Esophagus squamous epithelium (tissue), 5 donors: Measurements from ENCODE around the gene NDUFAF4. TPM values are rescaled to one million over a fixed set of nuclear protein-coding genes. Genes with fewer than 3 reads are reported as not detected.

Experiments
- DNase-seq: peaks from one replicate; lab custom pipeline; 2025; lab: John Stamatoyannopoulos, UW
- H3K27ac ChIP-seq, 4 donors: fragments of 200-600 bp; sonication (generic); one replicate each; pipeline ENCODE4 v1.5.1; 2016 to 2019; ENCODE audit warnings: mild to moderate bottlenecking in 1 of 4
- H3K27me3 ChIP-seq, 4 donors: fragments of 200-600 bp; sonication (generic); 1 replicate in 3 of 4; 2 replicates in 1 of 4; pipeline versions ENCODE4 v1.5.1 to v1.6.0; 2017 to 2021; ENCODE audit warnings: antibody characterized with exemption in 1 of 4
- H3K36me3 ChIP-seq, 3 donors: fragments of 200-600 bp; sonication (generic); one replicate each; pipeline ENCODE4 v1.5.1; 2016 to 2019
- H3K4me1 ChIP-seq, 3 donors: fragments of 200-600 bp; sonication (generic); one replicate each; pipeline ENCODE4 v1.5.1; 2017 to 2019
- H3K4me3 ChIP-seq, 4 donors: fragments of 200-600 bp; sonication (generic); 1 replicate in 3 of 4; 2 replicates in 1 of 4; pipeline ENCODE4 v1.5.1; 2016 to 2019; ENCODE audit warnings: mild to moderate bottlenecking in 2 of 4, moderate library complexity in 1 of 4
- H3K9me3 ChIP-seq, 3 donors: fragments of 200-600 bp; sonication (generic); one replicate each; pipeline ENCODE4 v1.5.1; 2016 to 2019
- POLR2A ChIP-seq, 4 donors: fragments of 450-650 bp; IDR thresholded peaks; one replicate each; pipeline ENCODE4 v1.6.1; 2017; ENCODE audit warnings: antibody characterized with exemption in 4 of 4, mild to moderate bottlenecking in 4 of 4, moderate library complexity in 3 of 4
- WGBS, 2 donors: methylation state at CpG; one replicate each; pipeline ENCODE4 v1.1.5; 2018; 5-methylcytosine and 5-hydroxymethylcytosine counted together
- intact Hi-C: fragments of 100-400 bp; cut with DNase I; formaldehyde crosslinking; loops from one replicate; pipeline ENCODE4 v1.15.0; 2022
- small RNA-seq, 4 donors: library from RNA; depleted of rRNA; stranded (forward); fragments of <200 nt; gene quantifications; one replicate each; pipeline ENCODE3, GENCODE V24; 2016
- total RNA-seq, 4 donors: library from RNA; depleted of rRNA; stranded (reverse); fragments of >200 nt; gene quantifications; one replicate each; pipeline ENCODE4 v1.1.0, GENCODE V29; 2016
- TF ChIP-seq, protein P1 (sequence below), 6 experiments: fragments of 450-650 bp in 4 of 6; fragments of 200-600 bp in 2 of 6; sonication (generic) in 2 of 6; IDR thresholded peaks; one replicate each; pipeline ENCODE4 v1.5.1; 2016 to 2019; ENCODE audit warnings: antibody characterized with exemption in 6 of 6, mild to moderate bottlenecking in 4 of 6, moderate library complexity in 4 of 6
- donor health status: DM: yes; HTN: yes; CAD: no.

Gene NDUFAF4
- total RNA-seq, 4 donors from 2014 or later, result 21.8 to 29.6 (median 25.3) TPM

DNA sequence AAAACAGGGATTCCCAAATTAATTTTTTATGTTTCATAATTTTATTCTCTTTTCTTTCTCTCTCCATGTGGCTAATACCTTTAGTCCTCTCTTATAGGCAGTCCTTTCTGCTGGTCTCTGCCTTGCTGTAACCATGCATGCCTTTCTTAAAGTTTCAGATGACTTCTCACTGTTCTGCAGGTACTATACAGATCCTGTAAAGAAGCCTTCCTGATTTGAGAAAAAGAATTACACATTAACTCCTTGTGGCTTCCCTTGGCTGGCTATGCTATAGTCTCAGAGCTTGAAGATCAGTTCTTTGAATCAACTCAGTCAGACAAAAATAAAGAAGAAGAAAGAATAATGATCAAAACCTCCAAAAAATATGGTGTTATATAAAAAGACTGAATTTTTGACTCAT is 53.2 kb downstream of the NDUFAF4 start:
- no peaks in the 10 kb centered on the region for H3K36me3 ChIP-seq
- no peak overlapping the region for H3K27ac ChIP-seq
- peaks cover 0 to 11% (median 3%) of the 10 kb centered on the region in 3 donors for H3K9me3 ChIP-seq
- intact Hi-C loops, result no loop called here
- H3K27me3 ChIP-seq, result no peaks in the 10 kb centered on the region
- TF ChIP-seq, protein P1, sequence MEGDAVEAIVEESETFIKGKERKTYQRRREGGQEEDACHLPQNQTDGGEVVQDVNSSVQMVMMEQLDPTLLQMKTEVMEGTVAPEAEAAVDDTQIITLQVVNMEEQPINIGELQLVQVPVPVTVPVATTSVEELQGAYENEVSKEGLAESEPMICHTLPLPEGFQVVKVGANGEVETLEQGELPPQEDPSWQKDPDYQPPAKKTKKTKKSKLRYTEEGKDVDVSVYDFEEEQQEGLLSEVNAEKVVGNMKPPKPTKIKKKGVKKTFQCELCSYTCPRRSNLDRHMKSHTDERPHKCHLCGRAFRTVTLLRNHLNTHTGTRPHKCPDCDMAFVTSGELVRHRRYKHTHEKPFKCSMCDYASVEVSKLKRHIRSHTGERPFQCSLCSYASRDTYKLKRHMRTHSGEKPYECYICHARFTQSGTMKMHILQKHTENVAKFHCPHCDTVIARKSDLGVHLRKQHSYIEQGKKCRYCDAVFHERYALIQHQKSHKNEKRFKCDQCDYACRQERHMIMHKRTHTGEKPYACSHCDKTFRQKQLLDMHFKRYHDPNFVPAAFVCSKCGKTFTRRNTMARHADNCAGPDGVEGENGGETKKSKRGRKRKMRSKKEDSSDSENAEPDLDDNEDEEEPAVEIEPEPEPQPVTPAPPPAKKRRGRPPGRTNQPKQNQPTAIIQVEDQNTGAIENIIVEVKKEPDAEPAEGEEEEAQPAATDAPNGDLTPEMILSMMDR (IDR thresholded peaks at IDR 0.05), result no peak
- TF ChIP-seq POLR2A (IDR thresholded peaks at IDR 0.05), result no peak
- no peak for DNase-seq
- no peak overlapping the region for H3K4me3 ChIP-seq
- H3K4me1 ChIP-seq, result no peaks in the 10 kb centered on the region

- Histone ChIP-seq H3K9me3 (peaks cover 0 to 7% (median 0%) of the 10 kb centered on the region in 3 donors), H3K27me3 (peaks cover 0 to 12% (median 0%) of the 10 kb centered on the region in 4 donors), H3K4me1 (peaks cover 3 to 16% (median 6%) of the 10 kb centered on the region in 3 donors), H3K4me3 (no peak overlapping the region), H3K27ac (no peak overlapping the region), H3K36me3 (no peaks in the 10 kb centered on the region)
- no peak for DNase-seq
- 32 to 33% methylated on average over 2 of the region's 2 CpGs for WGBS, 2 donors
- TF ChIP-seq, protein P1 (IDR thresholded peaks at IDR 0.05), result no peak
- TF ChIP-seq POLR2A (IDR thresholded peaks at IDR 0.05), result no peak
- intact Hi-C loops, result no loop called here
Observed at GRCh38 chr6:96841345-96841744, 56.3 kb downstream of the NDUFAF4 start.

Small RNA genes within 50 kb of the gene (small RNA-seq; reads per million reads assigned to genes)
- 0 reads per million in 4 donors for gene RN7SL509P

Other genes starting within 250 kb of the NDUFAF4 start
- gene GPR63, start 60.4 kb downstream of the NDUFAF4 start, total RNA-seq, result under 1 TPM; 0.11 to 0.95 (median 0.80) TPM
- gene KLHL32, start 26.8 kb upstream of the NDUFAF4 start, total RNA-seq, result not detected